Hippocampal formation (tissue), 2 donors: ENCODE data around the gene SNRPA.
"Not testable (repeated sequence)": the region's sequence is repeated elsewhere in the genome, so short reads cannot be mapped to it uniquely, and the experiment has no call there.

Source experiments
- DNase-seq, 2 donors: peaks; one replicate each; lab custom pipeline; 2025; lab: John Stamatoyannopoulos, UW

SNRPA gene

DNA sequence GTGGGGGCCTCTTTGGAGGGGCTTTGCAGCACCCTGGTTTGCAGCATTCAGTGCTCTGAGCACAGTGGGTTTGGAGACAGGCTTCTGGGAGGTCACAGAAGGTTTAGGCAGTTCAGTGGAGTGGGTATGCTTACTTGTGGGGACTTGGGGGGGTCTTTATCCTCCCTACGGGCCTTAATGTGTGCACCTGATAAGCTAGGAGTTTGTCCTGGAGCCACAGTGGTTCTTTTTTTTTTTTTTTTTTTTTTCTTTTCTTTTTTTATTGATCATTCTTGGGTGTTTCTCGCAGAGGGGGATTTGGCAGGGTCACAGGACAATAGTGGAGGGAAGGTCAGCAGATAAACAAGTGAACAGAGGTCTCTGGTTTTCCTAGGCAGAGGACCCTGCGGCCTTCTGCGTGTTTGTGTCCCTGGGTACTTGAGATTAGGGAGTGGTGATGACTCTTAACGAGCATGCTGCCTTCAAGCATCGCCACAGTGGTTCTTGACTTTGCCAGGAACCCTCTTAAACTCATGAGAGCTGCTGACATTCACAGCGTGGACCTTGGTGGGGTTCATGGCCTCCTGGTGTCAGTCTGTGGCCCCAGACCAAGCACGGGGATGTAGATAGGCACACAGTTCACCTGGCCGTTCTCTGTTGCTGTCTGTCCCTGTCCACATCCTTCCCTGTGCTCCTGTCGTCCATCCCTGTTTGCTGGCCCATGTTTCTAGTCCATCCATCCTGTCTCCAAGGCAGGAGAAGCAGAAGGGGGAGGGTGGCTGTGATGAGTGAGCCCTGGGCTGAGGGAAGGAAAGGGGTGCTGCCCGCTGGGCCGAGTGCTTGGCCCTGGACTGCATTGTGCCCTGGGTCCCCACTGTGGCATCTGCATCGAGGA lies 50.7 kb downstream of the SNRPA start:
- no peak for DNase-seq

DNA sequence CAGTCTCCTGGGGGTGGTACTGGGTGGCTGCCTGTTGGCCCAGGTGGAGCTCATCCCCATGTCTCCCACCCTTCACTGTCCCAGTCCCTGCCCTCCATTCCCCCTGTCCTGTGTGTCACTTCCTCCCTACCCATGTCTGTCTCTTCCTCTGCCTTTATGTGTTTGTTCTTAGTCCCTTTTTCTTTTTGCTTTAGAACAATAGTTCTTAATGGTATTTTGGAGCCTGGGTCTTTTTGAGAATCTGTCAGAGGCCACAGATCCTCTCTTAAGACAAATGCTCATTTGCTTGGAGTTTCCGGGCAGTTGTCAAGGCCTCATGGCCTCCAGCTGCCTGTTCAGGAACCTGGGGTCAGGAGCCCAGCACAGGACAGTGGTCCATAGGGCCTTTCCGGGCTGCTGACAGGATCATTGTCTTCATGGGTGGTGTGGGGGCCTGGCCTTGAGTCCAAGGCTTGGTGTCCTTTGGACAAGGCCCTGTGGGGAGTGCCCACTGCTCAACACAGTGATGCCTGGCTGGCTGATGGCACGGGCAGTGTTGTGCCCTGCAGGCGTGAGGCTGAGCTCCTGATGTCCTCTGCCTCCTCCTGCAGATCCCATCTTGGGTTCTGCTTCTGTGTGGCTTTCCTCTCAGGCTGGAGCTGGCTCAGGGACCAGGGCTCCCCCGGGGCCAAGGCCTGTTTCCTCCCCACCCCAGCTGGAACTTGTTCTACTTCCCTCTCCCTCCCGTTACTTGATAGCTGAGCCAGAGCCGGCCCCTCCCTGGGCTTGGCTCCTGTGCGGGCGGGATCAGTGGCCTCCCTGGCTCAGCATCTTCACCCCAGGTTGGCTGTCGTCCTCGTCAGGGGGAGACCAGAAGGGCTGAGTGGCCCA lies 51.5 kb downstream of the SNRPA start:
- DNase-seq, result no peak

DNA sequence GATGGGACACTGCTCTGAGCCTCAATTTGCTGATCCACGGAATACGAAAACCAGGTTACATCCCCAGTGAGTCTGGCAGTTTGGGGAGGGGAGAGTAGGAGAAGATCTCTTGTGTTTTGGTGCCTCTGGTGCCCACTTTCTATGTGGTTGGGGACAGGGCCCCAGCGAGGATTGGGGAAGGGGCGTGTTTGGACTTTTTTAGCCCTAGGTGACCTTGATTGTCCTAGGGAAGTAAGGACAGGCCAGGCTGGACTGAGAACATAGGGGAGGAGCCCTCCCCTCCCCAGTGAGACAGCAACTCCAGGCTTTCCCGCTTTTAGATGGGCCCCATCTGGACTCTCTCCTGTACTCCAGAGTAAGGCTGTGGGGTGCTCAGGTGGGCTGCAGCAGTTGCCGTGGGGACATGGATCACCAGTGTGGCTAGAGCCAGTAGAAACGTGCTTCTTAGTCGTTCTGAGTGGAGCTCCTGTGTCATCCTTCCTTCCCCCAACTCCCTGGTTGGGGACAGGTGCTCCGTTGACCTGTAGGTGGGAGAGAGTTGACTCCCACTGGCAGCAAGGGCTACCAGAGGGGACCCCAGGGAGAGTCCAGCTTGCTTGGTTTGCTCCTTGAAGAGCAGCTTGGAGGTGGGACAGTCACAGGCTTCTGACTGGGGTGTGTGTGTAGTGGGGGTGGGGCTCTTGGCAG lies 52.3 kb downstream of the SNRPA start:
- DNase-seq, result no peak

DNA sequence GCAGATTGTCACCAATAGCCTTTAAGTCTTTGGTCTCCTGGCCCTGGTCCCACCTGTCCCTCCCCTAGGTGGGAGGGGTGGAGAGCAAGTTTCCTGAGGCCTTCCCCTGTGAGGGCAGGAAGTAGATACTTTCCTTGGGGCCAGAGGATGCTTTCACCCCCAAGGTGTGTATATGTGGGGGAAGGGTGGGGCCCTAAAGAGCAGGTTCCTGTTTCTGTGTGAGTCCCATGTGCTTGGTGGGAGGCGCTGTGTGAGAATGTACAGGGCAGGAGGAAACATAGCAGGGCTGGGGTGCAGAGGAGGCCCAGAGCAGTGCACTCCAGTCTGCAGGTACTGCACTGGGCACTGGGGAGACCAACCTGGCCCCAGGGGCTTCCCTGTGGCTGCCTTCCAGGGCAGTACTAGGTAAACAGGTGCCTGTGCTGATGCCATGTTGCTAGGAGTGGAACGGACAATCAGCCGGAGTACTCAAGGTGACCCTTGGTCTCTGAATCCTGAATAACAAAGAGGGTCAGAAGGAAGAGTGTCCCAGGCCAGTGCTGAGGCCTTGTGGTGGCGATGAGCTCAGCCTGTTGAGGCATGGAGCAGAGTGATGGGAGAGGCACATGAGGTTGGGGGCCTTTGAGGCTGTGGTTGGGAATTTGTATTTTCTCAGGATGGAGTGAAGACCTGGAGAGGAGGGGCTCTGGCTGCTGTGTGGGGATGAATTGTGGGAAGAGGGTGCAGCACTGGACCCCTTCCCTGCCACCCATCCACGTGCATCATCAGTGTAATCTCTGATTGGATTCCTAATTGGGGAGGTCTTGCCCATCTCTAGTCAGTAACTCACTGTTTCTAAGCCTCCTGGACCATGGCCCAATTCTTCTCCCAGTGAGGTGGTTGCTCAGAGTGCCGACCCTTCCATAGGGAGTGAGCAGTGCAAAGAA lies 53.1 kb downstream of the SNRPA start:
- no peak for DNase-seq

DNA sequence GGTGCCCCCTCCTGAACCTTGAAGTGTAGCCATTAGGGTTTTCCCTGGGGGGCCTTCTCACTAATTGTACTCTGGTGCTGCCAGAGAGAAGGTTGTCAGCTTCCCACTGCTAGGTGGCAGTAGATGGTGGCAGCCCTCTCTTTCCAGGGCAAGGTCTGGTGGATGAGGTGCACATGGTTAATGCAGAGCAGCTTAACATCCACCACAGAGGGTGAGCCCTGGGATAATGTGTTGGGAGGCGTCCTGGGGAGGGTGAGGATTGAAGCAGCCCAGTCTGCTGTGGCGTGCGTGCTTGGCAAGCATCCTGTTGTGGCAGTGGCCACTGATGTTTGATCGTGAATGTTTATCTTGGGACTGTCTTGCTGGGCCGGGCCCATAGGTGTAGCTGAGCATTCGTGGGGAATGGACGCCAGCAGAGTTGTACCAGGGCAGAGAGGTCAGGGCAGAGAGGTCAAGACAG lies 53.8 kb downstream of the SNRPA start:
- no peak for DNase-seq

DNA sequence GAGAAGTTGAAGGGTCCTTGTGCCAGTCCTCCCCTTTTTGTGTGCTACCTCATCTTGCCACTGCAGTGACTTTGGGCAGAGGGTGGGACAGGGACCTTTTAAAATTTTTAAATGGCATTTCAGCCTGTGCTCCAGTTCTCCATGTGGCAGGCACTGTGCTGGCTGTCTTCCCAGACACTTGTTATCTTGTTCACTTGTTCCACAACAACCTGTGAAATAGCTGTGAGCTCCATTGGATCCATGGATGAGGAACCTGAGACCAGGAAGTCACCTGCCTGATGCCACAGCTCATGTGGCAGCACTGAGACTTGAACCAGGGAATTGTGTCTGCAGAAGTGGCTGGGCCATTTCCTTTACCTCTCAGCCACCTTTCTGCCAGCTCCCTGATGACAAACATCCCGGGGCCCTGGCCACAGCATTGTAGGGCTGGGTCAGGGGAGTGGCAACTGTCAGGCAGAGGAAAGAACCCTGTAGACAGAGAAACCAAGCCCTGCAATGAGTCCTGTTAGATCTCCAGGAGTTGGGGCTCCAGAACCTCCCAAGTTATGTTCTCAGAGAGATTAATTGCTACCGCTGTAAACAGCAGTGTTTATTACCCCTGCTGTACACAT lies 54.4 kb downstream of the SNRPA start:
- DNase-seq, result no peak

DNA sequence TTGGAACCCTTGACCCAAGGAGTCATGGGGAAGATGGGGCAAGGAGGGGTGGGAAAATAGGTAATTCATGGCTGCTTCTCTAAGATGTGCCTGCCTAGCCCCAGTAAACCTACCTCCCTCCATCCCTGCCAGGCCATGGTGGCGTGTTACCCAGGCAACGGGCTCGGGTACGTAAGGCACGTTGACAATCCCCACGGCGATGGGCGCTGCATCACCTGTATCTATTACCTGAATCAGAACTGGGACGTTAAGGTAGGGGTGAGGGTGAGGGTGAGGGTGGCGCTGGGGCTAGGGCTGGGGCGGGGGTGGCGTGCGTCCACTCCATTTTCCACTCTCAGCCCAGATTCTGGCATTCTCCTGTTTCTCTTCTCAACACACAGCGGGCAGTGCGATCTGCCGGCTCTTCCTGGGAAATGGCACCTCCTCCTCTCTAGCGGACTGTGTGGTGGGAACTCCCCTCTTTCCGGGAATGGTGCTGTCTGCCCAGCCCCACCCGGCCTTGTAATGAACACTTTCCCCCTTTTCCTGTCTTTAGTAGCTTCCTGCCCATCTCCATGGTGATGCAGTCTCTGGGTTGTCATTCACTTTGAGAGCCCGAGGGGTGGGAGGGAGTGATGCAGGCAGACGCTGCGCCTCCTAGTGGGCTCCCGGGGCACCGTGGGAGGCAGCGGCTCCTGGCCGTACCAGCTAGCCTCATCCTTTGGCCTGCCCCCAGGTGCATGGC lies 55.6 kb downstream of the SNRPA start:
- peak; percentile 85 to 95 for DNase-seq

DNA sequence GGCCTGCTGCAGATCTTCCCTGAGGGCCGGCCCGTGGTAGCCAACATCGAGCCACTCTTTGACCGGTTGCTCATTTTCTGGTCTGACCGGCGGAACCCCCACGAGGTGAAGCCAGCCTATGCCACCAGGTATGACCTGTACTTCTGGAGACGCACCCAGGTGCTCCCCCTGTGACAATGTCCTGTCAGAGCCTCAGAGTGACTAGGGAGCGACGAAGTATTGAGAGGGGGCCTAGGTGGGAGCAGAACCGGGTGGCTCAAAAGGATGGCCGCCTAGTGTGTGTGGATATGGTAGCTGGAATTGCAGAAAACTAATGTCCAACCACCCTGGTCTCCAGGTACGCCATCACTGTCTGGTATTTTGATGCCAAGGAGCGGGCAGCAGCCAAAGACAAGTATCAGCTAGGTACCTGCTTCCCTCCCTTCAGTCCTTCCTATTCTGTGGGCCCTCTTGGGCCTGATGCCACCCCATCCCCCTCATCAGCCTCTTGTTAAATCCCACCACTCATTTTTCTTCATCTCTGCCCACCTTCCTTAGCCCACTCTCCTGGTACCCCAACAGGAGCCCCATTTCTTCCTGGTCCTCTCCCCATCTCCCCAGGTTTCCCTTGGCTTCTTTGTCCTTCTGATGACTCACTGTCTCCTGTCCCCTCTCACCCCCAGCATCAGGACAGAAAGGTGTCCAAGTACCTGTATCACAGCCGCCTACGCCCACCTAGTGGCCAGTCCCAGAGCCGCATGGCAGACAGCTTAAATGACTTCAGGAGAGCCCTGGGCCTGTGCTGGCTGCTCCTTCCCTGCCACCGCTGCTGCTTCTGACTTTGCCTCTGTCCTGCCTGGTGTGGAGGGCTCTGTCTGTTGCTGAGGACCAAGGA lies 56.4 kb downstream of the SNRPA start:
- DNase-seq, result no peak

DNA sequence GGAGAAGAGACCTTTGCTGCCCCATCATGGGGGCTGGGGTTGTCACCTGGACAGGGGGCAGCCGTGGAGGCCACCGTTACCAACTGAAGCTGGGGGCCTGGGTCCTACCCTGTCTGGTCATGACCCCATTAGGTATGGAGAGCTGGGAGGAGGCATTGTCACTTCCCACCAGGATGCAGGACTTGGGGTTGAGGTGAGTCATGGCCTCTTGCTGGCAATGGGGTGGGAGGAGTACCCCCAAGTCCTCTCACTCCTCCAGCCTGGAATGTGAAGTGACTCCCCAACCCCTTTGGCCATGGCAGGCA lies 57.0 kb downstream of the SNRPA start:
- DNase-seq, result no peak

DNA sequence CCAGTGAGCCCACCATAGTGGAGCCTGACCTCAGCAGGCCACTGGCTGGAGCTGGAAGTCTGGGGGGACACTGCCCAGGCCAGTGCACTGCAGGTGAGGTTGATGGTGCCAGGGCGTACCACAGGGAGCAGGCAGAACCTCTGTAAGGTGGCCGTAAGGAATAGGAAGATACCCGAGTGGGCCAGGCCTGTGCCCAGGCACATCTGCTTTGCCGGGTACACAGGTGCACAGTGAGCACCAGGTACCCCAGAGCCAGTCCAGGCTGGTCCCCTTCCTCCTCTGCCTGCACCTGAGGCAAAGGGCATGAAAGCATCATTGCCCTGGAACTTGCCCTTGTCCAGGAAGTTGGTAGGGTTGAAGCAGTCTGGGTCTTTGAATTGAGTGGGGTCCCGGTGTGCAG lies 57.5 kb downstream of the SNRPA start:
- no peak for DNase-seq

DNA sequence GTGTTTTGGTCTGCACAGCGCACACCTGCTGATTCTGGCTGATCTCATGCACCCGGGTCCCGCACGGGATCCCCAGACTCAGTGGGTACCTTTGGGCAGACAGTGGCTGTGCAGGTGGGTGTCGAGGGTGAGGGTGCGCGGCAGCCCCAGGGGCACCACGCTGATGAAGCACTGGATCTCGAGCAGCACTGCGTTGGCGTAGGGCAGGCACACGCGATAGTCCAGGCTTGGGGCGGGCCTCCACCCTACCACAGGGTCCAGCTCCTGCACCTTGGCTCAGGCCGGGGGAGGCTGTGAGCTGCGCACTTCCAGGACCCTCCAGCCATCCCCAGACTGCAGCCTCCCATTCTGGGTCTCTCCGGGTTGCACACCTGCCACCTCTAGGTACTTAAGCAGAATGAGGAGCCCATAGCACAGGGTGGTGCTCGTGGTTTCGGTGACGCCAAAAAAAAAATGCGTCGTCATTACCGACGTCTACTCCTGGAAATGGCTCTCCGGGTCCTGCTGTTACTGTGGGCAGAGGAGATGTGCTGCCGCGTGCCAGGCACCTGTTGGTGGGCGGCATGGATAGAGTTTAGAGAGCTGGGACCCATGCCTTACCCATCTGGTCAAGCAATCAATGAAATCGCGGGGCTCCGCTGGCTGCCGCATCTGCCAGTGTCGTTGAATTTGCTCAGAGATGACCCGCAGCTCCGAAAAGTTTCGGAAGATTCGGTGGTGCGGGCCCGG lies 58.5 kb downstream of the SNRPA start:
- no peak for DNase-seq

DNA sequence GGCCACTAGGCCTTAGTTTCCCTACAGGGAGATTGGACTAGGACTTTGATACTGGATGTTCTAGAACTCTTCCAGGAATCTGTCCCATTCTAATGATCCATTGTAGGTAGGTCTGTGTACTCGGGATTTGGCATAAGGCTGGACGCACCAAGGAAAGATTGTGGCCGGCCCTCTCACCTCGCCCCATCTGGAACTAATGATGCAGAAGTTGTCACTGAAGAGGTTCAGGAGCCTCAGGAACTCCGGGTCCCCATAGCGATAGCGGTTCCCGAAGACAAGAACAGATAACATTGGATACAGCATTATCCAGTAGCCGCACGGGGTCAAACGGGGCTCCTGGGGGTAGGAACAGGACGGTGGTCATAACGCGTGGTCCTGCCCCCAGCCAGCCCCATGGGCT lies 59.2 kb downstream of the SNRPA start:
- DNase-seq, result no peak

DNA sequence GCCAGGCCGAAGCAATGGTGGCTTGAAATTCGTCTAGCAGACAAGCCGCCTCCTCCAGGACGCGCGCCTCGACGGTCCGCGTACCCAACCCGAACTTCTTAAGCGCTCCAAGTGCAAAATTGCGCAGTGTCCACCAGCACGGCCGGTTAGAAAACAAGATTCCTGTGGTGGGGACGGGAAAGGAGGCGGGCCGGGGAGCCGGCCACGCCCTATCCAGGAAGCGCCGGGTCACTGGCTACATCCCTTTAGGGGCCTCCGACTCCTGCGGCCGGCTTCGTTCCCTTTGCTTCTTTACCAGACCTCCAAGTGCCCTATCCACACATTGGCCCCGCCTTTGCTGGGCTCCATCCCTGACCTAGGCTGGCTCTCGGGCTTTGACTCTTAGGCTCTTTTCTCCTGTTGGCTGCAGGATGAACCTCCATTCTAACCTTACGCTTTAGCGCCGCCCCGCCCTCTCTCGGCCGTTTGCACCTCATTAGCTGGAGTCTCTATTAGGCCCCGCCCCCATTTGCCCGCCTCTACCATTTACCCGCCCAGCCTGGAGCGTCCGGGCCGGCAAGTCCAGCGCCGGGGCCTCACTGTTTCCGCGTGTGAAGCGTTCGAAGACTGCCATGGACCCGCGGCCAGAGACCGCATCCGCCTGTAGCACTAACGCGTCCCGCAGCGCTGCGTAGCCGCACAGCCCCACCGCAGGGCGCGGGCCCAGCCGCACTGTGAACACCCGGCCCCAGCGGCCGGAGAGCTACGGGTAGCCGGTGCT lies 59.8 kb downstream of the SNRPA start:
- DNase-seq, result peak in 1 of 2 donors; percentile 71

DNA sequence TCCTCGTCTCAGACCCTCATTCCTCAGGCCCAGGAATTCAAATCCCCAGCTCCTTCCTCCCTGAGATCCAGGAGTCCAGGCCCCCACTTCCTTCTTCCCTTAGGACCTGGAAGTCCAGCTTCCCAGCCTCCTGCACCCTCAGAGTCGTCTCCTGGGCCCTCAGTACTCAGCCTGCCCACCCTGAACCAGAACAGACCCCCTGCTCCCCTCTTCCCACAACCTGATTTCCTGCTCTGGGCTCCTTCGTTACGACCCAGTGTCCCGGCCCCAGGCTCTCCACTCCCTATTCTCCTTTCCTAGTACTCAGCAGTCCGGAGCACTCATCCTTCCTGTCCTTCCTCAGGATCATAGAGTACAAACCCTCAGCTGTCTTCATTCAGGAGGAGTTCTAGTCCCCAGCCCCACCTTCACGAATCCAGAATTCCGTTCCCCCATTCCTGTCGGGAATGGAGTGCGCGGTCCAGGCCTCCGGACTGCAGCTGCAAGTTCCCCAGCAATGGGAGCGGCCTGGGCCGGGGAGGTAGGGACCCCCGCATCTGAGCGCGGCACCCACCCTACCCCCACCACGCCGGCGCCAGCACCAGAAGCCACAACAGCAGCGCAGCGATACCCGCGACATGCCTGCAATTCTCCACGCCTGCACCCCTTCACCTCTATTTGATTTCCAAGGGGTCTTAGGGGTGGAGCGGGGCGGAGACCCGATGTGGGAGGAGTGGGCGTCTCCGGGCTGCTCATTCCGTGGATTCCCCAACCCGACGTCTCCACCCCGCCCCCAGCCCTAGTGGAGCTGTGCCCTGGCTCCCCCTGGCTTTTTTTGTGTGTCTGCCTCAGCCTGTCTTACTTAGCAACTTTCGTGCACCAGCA lies 60.7 kb downstream of the SNRPA start:
- no peak for DNase-seq

DNA sequence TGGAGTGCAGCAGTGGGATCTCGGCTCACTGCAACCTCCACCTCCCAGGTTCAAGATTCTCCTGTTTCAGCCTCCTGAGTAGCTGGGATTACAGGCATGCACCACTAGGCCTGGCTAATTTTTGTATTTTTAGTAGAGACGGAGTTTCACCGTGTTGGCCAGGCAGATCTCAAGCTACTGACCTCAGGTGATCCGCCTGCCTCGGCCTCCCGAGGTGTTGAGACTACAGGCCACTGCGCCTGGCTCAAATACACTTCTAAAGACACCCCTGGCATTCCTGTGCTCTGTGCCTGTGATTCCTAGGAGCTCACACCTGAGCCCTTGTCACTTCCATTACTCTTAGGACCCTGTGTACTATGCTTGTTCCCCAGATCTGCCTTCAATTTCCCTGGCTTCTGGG lies 61.6 kb downstream of the SNRPA start:
- not testable (repeated sequence) for DNase-seq

DNA sequence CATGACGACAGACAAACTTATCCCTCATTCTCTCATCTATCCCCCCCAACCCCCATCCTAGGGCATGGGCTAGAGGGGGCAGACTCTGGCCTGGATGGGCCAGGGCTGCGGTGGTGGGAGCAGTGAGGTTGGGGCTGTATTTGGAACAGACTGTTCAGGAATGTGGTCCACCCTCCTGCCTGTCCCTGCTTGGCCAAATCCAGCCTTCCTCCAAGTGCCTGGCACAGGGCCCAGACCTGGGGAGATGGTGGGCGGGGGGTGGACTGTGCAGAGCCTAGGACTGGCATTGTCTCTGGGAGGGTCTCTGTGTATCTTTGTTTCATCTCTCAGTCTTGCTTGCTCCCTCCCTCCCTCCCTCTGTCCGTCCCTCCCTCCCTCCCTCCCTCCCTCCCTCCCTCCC lies 62.2 kb downstream of the SNRPA start:
- DNase-seq, result no peak
